H9 (cell line): ENCODE data around the gene TMEM178B. TPM values are rescaled to one million over a fixed set of nuclear protein-coding genes. Genes with fewer than 3 reads are reported as not detected.

Source experiments
- DNase-seq: peaks from one replicate; pipeline ENCODE4 v3.0.0-alpha.2; 2017
- H2AFZ ChIP-seq: one replicate; pipeline ENCODE4 v1.6.1; 2013; ENCODE audit warnings: mild to moderate bottlenecking, low read length, control low read depth, moderate library complexity
- H2AK5ac ChIP-seq: 2 replicates; pipeline ENCODE4 v1.6.1; 2013; ENCODE audit warnings: low read length, control low read depth, mixed read lengths; ENCODE audit not compliant: insufficient read length
- H2BK120ac ChIP-seq: one replicate; pipeline ENCODE4 v1.6.1; 2013; ENCODE audit warnings: low read depth, mild to moderate bottlenecking, low read length, control low read depth, inconsistent platforms; ENCODE audit not compliant: poor library complexity, severe bottlenecking
- H2BK12ac ChIP-seq: 2 replicates; pipeline ENCODE4 v1.6.1; 2013; ENCODE audit warnings: low read length, control low read depth, mixed read lengths, low read depth; ENCODE audit not compliant: insufficient read length
- H2BK15ac ChIP-seq: 2 replicates; pipeline ENCODE4 v1.6.1; 2013; ENCODE audit warnings: low read depth, low read length, control low read depth
- H2BK20ac ChIP-seq: one replicate; pipeline ENCODE4 v1.6.1; 2013; ENCODE audit warnings: low read depth, mild to moderate bottlenecking, low read length, control low read depth, inconsistent platforms; ENCODE audit not compliant: poor library complexity, severe bottlenecking
- H2BK5ac ChIP-seq: 2 replicates; pipeline ENCODE4 v1.6.1; 2013; ENCODE audit warnings: low read length, control low read depth, mixed read lengths; ENCODE audit not compliant: insufficient read length
- H3K14ac ChIP-seq: 2 replicates; pipeline ENCODE4 v1.6.1; 2013; ENCODE audit warnings: low read length, control low read depth; ENCODE audit not compliant: insufficient read depth
- H3K18ac ChIP-seq: 2 replicates; pipeline ENCODE4 v1.6.1; 2013; ENCODE audit warnings: low read depth, mild to moderate bottlenecking, mixed read lengths, low read length, control low read depth; ENCODE audit not compliant: insufficient read length
- H3K23ac ChIP-seq: 2 replicates; pipeline ENCODE4 v1.6.1; 2013; ENCODE audit warnings: low read length, control low read depth, mixed read lengths, low read depth; ENCODE audit not compliant: insufficient read length
- H3K23me2 ChIP-seq: 2 replicates; pipeline ENCODE4 v1.6.1; 2013; ENCODE audit warnings: low read depth, mild to moderate bottlenecking, mixed read lengths, low read length, control low read depth; ENCODE audit not compliant: insufficient read length, poor library complexity, severe bottlenecking
- H3K27ac ChIP-seq: 2 replicates; pipeline ENCODE4 v1.5.1; 2013; ENCODE audit warnings: low read length, control low read depth, mixed read lengths, low read depth; ENCODE audit not compliant: insufficient read length
- H3K27me3 ChIP-seq: 2 replicates; pipeline ENCODE4 v1.6.1; 2013; ENCODE audit warnings: low read length, control low read depth, inconsistent platforms; ENCODE audit not compliant: insufficient read depth
- H3K4ac ChIP-seq: 2 replicates; pipeline ENCODE4 v1.6.1; 2013; ENCODE audit warnings: low read depth, mild to moderate bottlenecking, control low read depth, inconsistent platforms, low read length, moderate library complexity
- H3K4me1 ChIP-seq: 2 replicates; pipeline ENCODE4 v1.6.1; 2013; ENCODE audit warnings: low read length, control low read depth, inconsistent platforms; ENCODE audit not compliant: insufficient read depth
- H3K4me2 ChIP-seq: 2 replicates; pipeline ENCODE4 v1.6.1; 2013; ENCODE audit warnings: low read length, control low read depth, mixed read lengths; ENCODE audit not compliant: insufficient read length, insufficient read depth
- H3K56ac ChIP-seq: 2 replicates; pipeline ENCODE4 v1.6.1; 2013; ENCODE audit warnings: low read depth, mild to moderate bottlenecking, mixed read lengths, low read length, control low read depth; ENCODE audit not compliant: insufficient read length
- H3K79me1 ChIP-seq: 2 replicates; pipeline ENCODE4 v1.6.1; 2013; ENCODE audit warnings: low read depth, mild to moderate bottlenecking, moderate library complexity, low read length, control low read depth, inconsistent platforms; ENCODE audit not compliant: insufficient read depth, poor library complexity, severe bottlenecking
- H3K79me2 ChIP-seq: 2 replicates; pipeline ENCODE4 v1.6.1; 2013; ENCODE audit warnings: low read length, control low read depth, inconsistent platforms; ENCODE audit not compliant: insufficient read depth
- H3K9ac ChIP-seq: 2 replicates; pipeline ENCODE4 v1.6.1; 2013; ENCODE audit warnings: low read length, control low read depth, mixed read lengths; ENCODE audit not compliant: insufficient read length; ENCODE audit errors: extremely low read depth
- H3K9me3 ChIP-seq: one replicate; pipeline ENCODE4 v1.6.1; 2013; ENCODE audit warnings: low read depth, low read length, inconsistent platforms; ENCODE audit not compliant: control insufficient read depth
- H3T11ph ChIP-seq: one replicate; pipeline ENCODE4 v1.6.1; 2013; ENCODE audit warnings: mild to moderate bottlenecking, low read length, control low read depth, inconsistent platforms
- H4K20me1 ChIP-seq: one replicate; pipeline ENCODE4 v1.6.1; 2013; ENCODE audit not compliant: control insufficient read depth, insufficient read length, insufficient read depth
- H4K5ac ChIP-seq: 2 replicates; pipeline ENCODE4 v1.6.1; 2013; ENCODE audit warnings: low read depth, mild to moderate bottlenecking, mixed read lengths, low read length, control low read depth; ENCODE audit not compliant: insufficient read length
- H4K8ac ChIP-seq: replicated peaks from 2 replicates; pipeline ENCODE4 v1.6.1; 2013; ENCODE audit warnings: low read length, control low read depth, mixed read lengths, low read depth; ENCODE audit not compliant: insufficient read length
- H4K91ac ChIP-seq: 2 replicates; pipeline ENCODE4 v1.6.1; 2013; ENCODE audit warnings: low read depth, mild to moderate bottlenecking, moderate library complexity, mixed read lengths, low read length, control low read depth; ENCODE audit not compliant: insufficient read length
- H3K27ac Mint-ChIP-seq, 3 experiments: 2 replicates in 2 of 3; 3 replicates in 1 of 3; pipeline ENCODE4 v1.8.0; 2020 to 2021; ENCODE audit warnings: mixed read lengths in 3 of 3, mild to moderate bottlenecking in 1 of 3, moderate library complexity in 1 of 3
- H3K27me3 Mint-ChIP-seq: 2 replicates; pipeline ENCODE4 v1.8.0; 2021; ENCODE audit warnings: low read depth, mild to moderate bottlenecking, moderate library complexity, mixed read lengths
- H3K36me3 Mint-ChIP-seq, 3 experiments: 2 replicates in 2 of 3; 3 replicates in 1 of 3; pipeline ENCODE4 v1.8.0; 2020 to 2021; ENCODE audit warnings: low read depth in 3 of 3, mixed read lengths in 3 of 3; ENCODE audit not compliant: insufficient read depth in 1 of 3
- H3K4me1 Mint-ChIP-seq, 2 experiments: 2 replicates each; pipeline ENCODE4 v1.8.0; 2020; ENCODE audit warnings: mixed read lengths in 2 of 2
- H3K4me3 Mint-ChIP-seq, 2 experiments: 2 replicates in 1 of 2; 3 replicates in 1 of 2; pipeline ENCODE4 v1.8.0; 2020 to 2021; ENCODE audit warnings: mild to moderate bottlenecking in 2 of 2, mixed read lengths in 2 of 2, moderate library complexity in 1 of 2
- H3K9me3 Mint-ChIP-seq, 2 experiments: 2 replicates in 1 of 2; 3 replicates in 1 of 2; pipeline ENCODE4 v1.8.0; 2020; ENCODE audit warnings: mild to moderate bottlenecking in 2 of 2, mixed read lengths in 2 of 2, moderate library complexity in 1 of 2
- WGBS: extraction: QIAGEN DNeasy Blood & Tissue Kit; methylation state at CpG from one replicate; pipeline ENCODE4 v1.1.7; 2013; ENCODE audit warnings: missing lambda C conversion rate, low lambda C conversion rate, mixed read lengths; ENCODE audit not compliant: insufficient read length; ENCODE audit errors: extremely low coverage; 5-methylcytosine and 5-hydroxymethylcytosine counted together
- total RNA-seq: library from RNA; stranded (reverse); gene quantifications from 2 replicates; pipeline ENCODE4 v1.2.1, GENCODE V29; 2021
- TF ChIP-seq, protein P1 (sequence below): fragments of 200-600 bp; sonication (generic); conservative IDR thresholded peaks from 3 replicates; pipeline ENCODE4 v1.8.0; 2021; ENCODE audit warnings: antibody characterized with exemption, mild to moderate bottlenecking

Gene TMEM178B
- total RNA-seq, 1 experiment from 2014 or later = 11.3 TPM

DNA sequence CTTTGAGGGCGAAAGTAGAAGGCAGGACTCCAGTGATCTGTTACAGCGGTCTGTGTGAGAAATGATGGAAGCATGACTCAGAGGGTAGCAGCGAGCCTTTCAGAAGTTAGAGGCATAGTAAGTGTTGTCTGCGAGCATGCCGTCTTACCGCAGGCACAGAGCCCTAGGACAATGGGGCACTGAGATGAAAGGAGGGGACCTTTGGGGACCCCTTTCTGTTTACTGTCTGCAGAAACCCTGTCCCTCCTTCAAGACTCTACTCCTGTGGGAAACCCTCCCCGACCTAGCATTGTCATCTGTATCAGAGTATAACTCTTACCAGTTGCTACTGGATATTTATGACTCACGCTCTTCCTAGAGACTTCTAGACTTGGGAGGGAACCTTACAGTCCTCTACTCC, 390.1 kb downstream of the TMEM178B start:
- H2AK5ac ChIP-seq = no peak overlapping the region
- H2BK5ac ChIP-seq = no peak overlapping the region
- no peak overlapping the region for H2BK15ac ChIP-seq
- no peak overlapping the region for H4K5ac ChIP-seq
- WGBS = no CpG with 5 or more reads among the region's 8 CpGs
- no peak overlapping the region for H2BK120ac ChIP-seq
- H3K27ac ChIP-seq = no peak overlapping the region
- H4K8ac ChIP-seq = no peak overlapping the region
- H3K9ac ChIP-seq = no peak overlapping the region
- H2BK20ac ChIP-seq = no peak overlapping the region
- H3K27me3 ChIP-seq = no peaks in the 10 kb centered on the region; the same call in 1 of the 2 replicates
- no peak overlapping the region for H4K91ac ChIP-seq
- H3K56ac ChIP-seq = no peak overlapping the region
- no peak overlapping the region for H3K23ac ChIP-seq
- no peak overlapping the region for H3K18ac ChIP-seq
- no peaks in the 10 kb centered on the region for H3K79me2 ChIP-seq
- Mint-ChIP-seq H3K4me1 (peaks cover 10 to 14% of the 10 kb centered on the region in 2 experiments), H3K27me3 (peaks cover 2% of the 10 kb centered on the region), H3K27ac (no peak overlapping the region), H3K4me3 (no peak overlapping the region), H3K9me3 (no peaks in the 10 kb centered on the region; a peak in 1 of 5 replicates), H3K36me3 (peaks cover 0 to 2% (median 1%) of the 10 kb centered on the region in 3 experiments; a peak in 2 of 7 replicates)
- no peak overlapping the region for H3K4ac ChIP-seq
- TF ChIP-seq, protein P1, sequence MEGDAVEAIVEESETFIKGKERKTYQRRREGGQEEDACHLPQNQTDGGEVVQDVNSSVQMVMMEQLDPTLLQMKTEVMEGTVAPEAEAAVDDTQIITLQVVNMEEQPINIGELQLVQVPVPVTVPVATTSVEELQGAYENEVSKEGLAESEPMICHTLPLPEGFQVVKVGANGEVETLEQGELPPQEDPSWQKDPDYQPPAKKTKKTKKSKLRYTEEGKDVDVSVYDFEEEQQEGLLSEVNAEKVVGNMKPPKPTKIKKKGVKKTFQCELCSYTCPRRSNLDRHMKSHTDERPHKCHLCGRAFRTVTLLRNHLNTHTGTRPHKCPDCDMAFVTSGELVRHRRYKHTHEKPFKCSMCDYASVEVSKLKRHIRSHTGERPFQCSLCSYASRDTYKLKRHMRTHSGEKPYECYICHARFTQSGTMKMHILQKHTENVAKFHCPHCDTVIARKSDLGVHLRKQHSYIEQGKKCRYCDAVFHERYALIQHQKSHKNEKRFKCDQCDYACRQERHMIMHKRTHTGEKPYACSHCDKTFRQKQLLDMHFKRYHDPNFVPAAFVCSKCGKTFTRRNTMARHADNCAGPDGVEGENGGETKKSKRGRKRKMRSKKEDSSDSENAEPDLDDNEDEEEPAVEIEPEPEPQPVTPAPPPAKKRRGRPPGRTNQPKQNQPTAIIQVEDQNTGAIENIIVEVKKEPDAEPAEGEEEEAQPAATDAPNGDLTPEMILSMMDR = no peak
- DNase-seq = no peak
- H2AFZ ChIP-seq = no peak overlapping the region
- no peak overlapping the region for H3K14ac ChIP-seq
- no peaks in the 10 kb centered on the region for H4K20me1 ChIP-seq
- H3T11ph ChIP-seq = no peak overlapping the region
- 0 out of 2 replicates have a peak, but pooled peaks cover 4% of the 10 kb centered on the region for H3K4me1 ChIP-seq
- no peaks in the 10 kb centered on the region for H3K9me3 ChIP-seq
- H3K79me1 ChIP-seq = no peaks in the 10 kb centered on the region
- no peaks in the 10 kb centered on the region for H3K23me2 ChIP-seq
- H2BK12ac ChIP-seq = no peak overlapping the region
- H3K4me2 ChIP-seq = no peak overlapping the region
